CMK (cell line): ENCODE data around the gene PLIN4.
"Not testable (repeated sequence)": the region's sequence is repeated elsewhere in the genome, so short reads cannot be mapped to it uniquely, and the experiment has no call there.

ENCODE experiments used
- DNase-seq: peaks from one replicate; pipeline ENCODE4 v3.0.0-alpha.2; 2010; ENCODE audit warnings: low read depth

The PLIN4 gene

GRCh38 chr19:4518345-4519171 is at the start of gene PLIN4:
Gene PLIN4 (minus strand): TSS chr19:4518486. CDS start chr19:4518272, 214 bp downstream.
- no peak for DNase-seq

GRCh38 chr19:4567584-4568071 is 49.3 kb upstream of the PLIN4 start:
- peak; percentile 59 for DNase-seq

DNA sequence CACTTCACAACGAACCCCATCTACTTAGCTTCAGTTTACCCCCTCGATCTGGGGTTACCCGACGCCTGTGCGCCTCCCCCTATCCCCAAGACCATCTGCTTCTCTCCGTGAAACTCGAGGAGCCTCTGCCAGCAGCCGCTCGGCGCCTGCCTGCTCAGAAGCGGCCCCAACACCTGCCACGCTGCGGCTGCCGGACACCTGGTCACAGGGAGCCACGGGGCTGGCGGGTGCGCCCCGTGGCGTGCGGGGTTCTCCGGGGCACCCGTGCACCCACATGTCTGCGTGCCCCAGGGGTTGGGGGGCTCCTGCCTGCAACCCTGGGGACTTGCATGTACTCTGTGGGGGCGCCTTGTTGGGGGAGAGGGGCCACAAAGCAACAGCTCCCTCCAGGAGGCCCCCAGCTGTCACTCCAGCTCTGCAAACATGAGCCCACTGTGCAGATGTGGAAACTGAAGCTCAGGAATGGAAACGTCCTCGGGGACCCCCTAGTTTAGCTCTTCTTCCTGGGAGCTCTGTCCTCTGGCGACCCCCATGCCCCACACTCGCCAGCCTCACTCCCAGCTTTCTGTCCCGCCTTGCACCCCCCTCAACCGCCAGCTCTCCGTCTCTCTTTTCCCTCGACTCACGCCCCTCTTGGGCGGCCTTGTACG is 48.2 kb upstream of the PLIN4 start:
- no peak for DNase-seq

DNA sequence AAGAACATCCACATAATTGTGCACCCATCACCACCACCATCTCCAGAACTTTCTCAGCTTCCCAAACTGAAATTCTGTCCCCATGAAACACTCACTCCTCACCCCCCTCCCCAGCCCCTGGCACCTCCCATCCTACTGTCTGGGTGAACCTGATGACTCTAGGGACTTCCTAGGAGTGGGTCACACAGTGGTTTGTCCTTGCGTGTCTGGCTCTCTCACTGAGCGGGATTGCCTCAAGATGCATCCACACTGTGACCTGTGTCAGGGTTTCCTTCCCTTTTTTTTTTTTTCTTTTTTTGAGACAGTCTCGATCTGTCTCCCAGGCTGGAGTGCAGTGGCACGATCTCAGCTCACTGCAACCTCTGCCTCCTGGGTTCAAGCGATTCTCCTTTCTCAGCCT is 45.3 kb upstream of the PLIN4 start:
- not testable (repeated sequence) for DNase-seq

DNA sequence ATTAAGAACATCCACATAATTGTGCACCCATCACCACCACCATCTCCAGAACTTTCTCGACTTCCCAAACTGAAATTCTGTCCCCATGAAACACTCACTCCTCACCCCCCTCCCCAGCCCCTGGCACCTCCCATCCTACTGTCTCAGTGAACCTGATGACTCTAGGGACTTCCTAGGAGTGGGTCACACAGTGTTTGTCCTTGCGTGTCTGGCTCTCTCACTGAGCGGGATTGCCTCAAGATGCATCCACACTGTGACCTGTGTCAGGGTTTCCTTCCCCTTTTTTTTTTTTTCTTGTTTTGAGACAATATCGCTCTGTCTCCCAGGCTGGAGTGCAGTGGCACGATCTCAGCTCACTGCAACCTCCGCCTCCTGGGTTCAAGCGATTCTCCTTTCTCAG is 43.8 kb upstream of the PLIN4 start:
- DNase-seq = not testable (repeated sequence)

- DNase-seq = no peak
Observed at GRCh38 chr19:4559569-4559968, 41.3 kb upstream of the PLIN4 start, which contains the start of gene SEMA6B. Gene SEMA6B (minus strand): TSS chr19:4559684. CDS start chr19:4558457, 1,227 bp downstream.

- no peak for DNase-seq
Observed at GRCh38 chr19:4557971-4558941, 40.0 kb upstream of the PLIN4 start.

DNA sequence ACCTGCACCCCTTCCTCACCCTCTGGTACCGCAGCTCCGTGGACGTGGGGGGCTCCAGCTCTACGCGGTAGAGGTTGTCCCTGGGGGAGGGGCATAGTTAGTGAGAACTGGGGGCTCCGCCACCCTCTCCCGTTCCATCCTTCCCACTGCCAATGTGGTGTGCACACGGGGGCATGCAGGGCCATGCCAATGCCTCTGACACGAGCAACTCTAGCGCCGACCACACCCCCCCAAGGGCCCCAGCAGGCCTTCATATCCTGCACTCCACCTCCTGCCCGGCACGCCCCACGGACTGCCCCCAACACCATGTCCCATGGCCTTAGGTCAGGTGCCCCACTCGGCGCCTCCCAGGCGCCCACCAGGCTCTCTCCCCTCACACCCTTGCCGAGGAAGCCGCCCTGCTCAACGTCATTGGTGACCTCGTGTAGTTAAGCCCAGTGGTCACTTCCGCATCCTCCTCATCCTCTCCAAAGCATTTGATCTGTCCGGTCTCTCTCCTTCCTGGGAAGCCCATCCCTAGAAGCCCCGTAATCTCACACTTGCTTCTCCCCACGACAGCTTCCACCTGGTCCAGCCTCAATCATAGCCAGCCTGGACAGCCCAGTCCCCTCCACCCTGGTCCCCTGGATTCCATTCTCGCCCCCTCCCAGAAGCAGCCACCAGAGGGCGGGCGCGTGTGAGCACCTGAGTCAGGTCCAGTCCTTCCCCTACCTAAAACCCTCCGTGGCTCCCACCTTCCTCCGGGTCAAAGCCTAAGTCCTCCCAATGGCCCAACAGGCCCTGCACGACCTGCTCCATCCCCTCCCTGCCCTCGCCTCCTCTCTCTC is 39.1 kb upstream of the PLIN4 start:
- DNase-seq = no peak

DNA sequence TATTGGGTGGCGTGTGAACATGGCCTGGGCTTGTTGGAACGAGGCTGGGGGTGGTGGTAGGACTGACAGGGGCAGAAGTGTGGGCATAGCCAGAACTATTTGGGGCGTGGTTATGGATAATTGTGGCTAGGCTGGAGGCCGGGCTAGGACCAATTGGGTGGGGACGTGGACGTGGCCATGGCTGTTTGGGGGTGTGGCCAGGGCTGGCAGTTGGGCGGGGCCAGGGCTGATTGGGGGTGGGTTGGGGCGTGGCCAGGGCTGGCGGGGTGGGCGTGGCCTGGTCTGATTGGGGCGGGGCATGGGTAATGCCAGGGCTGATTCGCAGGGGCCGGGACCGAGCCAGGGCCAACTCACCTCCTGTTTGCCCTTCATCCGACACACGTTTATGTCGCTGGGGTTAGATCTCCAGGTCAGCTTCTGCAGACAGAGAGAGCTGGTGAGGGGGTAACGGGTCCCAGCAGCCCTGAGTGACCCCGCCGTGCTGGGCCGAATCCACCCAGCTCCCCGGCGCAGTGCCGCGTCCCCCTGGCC is 38.4 kb upstream of the PLIN4 start:
- peak; percentile 63 for DNase-seq

GRCh38 chr19:4555657-4556561 is 37.6 kb upstream of the PLIN4 start:
- DNase-seq = peak; percentile 70

GRCh38 chr19:4554717-4555116 is 36.4 kb upstream of the PLIN4 start:
- DNase-seq = no peak

- no peak for DNase-seq
Observed at GRCh38 chr19:4553775-4554174, 35.5 kb upstream of the PLIN4 start.

DNA sequence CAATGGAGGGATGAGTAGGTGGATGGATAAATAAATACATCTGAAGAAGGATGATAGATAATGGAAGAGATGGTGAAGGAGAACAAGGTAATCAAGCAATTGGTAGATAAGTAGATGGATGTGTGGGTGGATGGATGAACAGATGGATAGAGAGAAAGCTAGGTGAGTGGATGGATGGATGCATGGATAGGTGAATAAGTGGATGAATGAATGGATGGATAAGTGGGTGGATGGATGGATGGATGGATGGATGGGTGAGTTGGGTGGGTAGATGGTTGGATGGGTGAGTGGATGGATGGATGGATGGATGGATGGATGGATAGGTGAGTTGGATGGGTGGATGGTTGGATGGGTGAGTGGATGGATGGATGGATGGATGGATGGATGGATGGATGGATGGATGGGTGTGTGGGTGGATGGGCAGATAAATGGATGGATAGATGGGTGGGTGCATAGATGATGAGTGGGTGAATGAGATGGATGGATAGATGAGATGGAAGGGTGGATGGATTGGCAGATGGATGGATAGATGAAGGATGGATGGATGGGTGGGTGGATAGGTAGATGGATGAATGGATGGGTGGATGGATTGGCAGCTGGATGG is 34.9 kb upstream of the PLIN4 start:
- no peak for DNase-seq

DNA sequence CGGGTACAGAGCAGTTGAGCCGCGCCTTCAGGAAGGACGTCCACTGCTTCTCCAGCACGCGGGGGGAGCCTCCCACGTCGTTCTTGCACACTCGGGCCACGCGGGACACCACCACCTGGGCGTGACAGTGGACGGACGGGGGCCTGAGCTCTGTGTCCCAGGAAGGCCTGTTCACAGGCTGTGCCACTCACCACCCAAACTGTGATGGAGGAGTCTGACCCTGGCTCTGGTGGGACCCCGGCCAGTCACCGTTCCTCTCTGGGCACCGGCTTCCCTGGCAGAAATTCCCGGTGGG is 34.2 kb upstream of the PLIN4 start:
- no peak for DNase-seq

GRCh38 chr19:4550479-4551050 is 32.3 kb upstream of the PLIN4 start:
- DNase-seq = no peak

- DNase-seq = no peak
Observed at GRCh38 chr19:4550018-4550417, 31.7 kb upstream of the PLIN4 start.

DNA sequence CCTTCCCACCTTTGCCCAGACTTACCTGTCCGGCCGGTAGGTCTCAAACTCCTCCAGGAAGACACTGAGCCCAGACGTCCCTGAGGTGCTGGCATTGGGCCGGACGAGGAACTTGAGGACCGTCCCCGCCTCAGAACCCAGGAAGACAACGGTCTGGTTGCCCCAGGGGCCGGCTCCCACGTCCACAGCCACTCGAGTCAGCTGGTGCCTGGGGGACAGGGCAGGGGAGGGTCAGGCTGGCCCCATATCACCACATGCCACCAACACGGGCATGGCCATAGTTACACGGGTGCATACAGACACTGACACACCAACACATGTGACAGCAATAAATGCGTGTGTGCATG is 29.9 kb upstream of the PLIN4 start:
- no peak for DNase-seq

DNA sequence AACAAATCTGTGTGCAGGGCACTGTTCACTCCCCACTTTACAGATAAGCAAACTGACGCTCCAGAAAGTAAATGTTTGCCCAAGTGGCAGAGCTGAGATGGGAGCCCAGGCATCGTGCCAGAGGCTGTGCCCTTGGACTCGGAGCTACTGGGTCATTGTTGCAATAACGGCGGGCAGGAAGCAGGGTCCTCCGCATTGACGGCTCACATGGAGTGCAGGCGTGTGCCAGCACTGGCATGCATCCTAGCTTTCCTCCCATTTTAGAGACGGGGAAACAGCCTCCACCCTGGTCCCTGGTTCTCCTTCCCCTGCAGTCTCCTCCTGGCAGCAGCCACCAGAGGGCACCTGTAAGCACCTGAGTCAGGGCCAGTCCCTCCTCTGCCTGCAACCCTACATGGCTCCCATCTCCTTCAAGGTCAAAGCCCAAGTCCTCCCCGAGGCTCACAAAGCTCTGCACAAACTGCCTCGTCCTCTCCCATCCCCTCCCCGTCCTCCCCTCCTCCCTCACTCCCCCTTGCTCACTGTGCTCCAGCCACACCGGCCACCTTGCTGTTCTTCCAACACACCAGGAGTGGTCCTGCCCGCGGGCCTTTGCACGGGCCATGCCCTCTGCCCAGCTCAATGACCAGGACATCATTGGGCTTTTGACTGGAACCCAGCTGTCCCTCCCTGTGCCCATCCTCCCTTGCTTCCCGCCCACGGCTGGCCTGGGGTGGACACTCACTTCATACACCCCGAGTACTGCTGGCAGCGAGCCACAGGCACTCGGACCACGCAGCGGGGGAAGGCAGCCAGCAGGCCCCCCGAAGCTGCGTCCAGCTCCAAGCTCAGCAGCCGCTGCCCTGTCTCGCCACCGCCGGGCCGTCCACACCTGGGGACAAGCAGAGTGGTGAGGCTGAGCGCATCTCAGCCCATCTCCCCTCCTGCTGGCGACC is 29.3 kb upstream of the PLIN4 start:
- DNase-seq = no peak
